NCI-H2196 treated with DMSO at 0.1 percent for 48 hours (cell line): ENCODE measurements around the gene HIPK1.

Source experiments
- DNase-seq: peaks from one replicate; lab custom pipeline; 2025; ENCODE audit not compliant: unreplicated experiment; lab: John Stamatoyannopoulos, UW

Gene HIPK1

GRCh38 chr1:113928941-113929749 lies at the start of gene HIPK1:
HIPK1 (plus strand) TSS chr1:113929324.
- DNase-seq, result peak; percentile 80

GRCh38 chr1:113879739-113880038 lies 49.4 kb upstream of the HIPK1 start:
- DNase-seq, result no peak

GRCh38 chr1:113881661-113882060 lies 47.5 kb upstream of the HIPK1 start:
- no peak for DNase-seq

DNA sequence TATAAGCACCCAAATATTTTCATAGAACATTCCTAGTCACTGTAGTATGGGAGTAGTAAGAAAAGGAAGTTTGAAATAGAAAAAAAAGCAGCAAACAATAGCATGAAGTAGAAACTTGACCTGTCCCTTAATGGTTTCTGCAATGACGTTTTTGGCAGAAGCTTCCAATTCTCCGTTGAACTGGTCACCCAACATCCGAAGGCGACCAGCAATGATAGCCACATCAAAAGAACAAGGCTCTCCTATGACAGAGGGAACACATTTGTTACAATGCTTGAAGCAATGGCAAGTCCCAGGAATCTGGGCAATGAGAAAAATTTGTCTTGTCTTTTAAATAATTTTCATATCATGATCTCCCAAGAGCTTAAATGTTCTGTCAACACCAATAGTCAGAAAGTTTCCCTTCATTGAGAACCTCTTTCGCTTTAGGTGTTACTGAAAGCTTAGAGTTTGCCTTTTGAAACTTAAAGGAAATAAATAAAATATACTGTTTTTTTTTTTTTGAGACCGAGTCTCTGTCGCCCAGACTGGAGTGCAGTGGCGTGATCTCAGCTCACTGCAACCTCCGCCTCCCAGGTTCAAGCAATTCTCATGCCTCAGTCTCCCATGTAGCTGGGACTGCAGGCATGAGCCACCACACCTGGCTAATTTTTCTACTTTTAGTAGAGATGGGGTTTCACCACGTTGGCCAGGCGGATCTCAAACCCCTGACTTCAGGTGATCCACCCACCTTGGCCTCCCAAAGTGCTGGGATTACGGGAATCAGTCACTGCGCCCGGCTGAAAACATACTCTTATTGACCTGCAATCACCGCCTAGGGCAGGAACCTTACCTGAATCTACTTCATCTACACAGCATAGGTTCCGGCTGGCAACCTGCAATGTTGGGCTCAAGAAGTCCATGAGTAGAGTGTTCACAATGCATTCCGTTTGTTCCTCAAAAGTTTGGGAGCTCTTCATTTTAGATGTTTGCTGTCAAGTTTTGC lies 42.4 kb upstream of the HIPK1 start:
- no peak for DNase-seq

DNA sequence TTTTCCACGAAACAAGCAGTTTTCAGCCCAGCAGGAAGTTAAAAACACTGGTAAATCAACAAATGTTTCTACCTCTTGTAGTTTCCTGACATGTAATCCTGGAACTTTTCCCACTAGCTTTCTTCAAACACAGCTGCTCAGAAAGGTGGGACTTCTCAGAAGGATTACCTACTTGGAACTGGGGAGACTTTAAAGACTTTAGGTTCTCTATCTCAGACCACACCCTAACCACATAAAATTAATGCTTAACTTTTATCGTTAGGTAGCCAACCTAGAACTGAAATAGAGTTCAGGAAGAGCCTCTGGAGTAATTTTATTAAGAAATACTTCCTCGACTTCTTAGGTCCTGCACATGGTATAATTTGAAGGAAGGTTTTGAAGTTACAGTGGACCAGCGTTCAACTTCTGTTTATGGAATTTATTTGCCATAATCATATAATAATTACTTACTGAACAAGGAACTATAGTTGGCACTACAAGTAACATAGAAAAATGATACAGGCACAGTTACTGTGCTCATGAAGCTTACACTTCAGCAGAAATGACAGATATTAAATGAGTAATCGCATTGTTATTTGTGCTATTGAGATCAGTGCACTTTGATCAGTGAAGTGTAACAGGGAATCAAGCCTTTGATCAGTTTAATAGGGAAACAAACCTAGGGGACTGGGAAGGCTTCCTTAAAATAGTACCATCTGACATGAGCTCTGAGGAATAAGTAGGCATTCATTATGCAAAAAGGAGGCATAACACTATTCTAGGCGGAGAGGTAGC lies 41.5 kb upstream of the HIPK1 start, which contains the start of gene BCL2L15:
BCL2L15 (minus strand) TSS at position 180 of the 774 bp plus-strand sequence. CDS start 206 bp downstream, outside the sequence.
- DNase-seq, result no peak

GRCh38 chr1:113890816-113891215 lies 38.3 kb upstream of the HIPK1 start:
- no peak for DNase-seq

- no peak for DNase-seq
Measured at GRCh38 chr1:113891631-113892220, 37.4 kb upstream of the HIPK1 start.

DNA sequence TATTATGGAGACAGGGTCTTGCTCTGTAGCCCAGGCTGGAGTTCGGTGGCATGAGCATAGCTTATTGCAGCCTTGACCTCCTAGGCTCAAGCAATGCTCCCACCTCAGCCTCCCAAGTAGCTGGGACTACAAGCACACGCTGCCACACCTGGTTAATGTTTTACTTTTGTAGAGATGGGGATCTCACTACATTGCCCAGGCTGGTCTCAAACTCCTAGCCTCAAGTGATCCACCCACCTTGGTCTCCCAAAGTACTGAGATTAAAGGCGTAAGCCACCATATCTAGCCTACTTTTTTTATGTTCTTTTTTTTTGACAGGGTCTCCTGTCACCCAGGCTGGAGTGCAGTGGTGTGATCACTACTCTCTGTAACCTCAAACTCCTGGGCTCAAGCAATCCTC lies 35.9 kb upstream of the HIPK1 start:
- no peak for DNase-seq

DNA sequence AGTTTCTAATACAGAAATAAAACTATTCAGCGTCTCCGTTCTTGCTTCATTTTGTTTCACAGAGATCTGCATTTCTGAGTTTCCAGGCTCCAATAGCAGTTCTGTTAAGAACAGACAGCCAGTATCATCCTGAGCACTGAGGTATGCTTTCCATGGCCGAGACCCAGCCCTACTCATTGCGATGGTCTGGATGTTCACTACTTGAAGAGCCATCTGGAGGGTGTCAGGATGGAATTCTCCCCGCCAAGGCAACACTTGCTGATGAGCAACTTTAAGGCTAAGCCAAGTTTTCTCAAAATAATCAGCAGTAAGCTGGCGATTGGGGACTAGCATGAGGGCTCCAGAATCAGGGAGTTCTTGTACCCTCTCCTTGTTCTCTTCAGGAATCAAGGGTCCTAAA lies 34.0 kb upstream of the HIPK1 start:
- DNase-seq, result no peak

GRCh38 chr1:113895961-113896360 lies 33.2 kb upstream of the HIPK1 start:
- DNase-seq, result no peak

DNA sequence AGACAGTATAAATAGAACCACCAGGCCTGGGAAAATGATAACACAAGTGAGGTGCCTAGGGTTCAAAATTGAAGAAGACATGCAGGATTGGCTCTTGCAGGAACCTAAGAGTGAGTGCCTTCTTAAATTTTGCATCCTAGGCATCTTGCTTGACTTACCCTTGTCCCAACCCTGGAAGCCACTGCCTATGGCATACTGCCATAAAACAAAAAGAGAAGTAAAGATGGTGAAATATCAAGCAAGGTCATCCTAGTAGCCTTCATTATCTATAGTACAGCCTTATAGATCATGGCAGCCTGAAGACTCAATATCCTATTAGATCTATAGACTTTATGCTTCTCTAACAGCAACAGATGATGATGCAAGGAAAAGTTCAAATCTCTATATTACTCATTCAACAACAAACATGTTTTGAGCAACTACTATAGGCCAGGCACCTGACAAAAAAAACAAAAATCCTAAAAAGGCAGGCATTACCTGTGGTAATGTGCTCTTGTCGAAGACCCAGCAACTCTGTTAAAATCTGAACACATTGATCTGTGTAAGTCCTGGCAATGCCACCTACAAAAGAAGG lies 30.8 kb upstream of the HIPK1 start:
- DNase-seq, result no peak

DNA sequence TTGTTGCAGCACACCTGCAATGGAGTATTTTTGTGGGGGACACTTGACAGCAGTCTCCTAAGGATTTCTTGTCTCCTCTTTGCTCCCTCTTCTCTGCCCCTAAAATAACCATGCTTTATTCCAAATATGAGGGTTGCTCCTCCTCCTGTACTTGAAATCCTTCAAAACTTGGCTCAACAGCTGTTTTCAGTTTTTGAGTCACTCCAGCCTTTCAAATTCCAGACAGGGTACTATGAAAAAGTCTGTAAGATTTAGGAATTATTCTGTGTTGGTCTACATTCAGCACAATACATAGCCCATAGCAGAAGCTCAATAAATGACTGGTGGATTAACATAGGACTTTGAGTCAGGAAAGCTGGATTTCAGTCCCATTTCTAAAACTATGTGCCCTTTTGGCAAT lies 30.0 kb upstream of the HIPK1 start:
- DNase-seq, result no peak

GRCh38 chr1:113901191-113901590 lies 27.9 kb upstream of the HIPK1 start:
- DNase-seq, result no peak

DNA sequence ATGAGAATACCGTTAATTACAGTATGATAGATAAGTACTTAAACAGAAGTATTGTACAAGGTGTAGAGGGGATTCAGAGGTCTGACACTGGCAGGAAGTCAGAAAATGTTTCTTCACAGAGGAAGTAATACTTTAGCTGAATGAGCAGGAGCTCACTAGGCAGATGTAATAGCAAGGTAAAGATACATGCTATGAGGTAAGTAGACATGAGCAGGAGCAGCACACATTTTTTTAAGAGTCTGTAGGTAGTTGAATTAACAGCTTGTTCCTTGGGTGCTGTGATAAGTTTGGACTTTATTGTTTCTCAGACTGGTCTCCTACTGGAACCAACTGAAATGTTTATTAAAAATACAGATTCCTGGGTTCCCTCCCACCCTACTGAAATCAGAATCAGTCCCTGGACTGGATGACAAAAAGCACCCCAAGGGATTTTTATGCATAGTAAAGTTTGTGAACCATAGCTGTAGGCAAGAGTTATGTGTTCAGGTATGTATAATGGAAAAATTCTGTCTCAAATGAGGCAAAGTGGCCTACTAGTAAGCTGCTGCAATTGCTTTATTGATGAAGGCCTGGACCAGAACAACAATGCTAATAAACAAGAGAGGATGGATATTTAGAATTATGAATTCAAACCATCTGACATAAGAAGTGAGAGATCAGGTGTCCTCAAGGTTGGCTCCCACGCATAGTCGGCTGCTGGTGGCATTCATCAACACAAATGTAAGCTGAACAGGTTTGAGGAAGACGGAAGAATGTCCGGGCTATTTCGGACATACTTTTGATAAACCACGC lies 25.4 kb upstream of the HIPK1 start:
- no peak for DNase-seq

GRCh38 chr1:113904293-113904673 lies 24.8 kb upstream of the HIPK1 start:
- peak; percentile 66 for DNase-seq

DNA sequence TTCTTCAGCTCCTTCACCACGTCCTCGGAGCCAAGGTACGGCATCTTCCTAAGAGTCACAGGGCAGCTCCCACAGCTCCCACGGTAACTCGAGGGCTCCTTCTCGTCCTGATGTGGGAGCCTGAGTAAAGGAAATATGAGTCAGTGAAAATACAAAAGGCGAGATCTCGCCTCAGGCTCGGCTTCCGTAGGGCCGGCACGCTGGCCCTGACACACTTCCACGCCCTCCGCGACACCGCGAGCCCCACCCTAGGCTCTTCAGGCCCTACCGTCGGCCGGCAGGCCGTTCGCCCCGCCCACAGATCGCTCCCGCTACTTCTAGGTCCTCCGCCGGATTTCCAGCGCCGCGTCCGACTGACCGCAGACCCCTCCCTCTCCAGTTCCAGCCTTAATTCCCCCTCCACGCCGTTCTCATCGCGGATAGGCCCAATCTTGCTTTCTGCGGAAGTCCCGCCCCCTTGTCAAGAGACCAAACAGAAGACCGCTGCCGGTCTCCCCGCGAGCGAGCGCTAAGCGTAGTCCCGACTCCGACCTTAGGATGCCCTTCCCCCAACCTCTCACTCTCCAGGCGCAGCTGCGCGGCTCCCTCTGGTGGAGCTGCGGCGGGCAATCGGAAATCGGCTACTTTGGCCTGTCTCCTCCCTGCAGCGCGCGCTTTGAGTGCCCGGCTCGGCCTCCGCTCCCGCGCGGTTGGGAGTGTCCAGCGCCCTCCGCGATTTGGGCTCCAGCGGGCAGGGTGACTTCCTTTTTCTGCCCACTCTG lies 24.3 kb upstream of the HIPK1 start, which contains the start of the genes AP4B1 and DCLRE1B:
AP4B1 (minus strand) TSS at position 126 of the 761 bp plus-strand sequence; CDS start at position 44, 82 bp downstream.
DCLRE1B (plus strand) TSS at position 653 of the 761 bp plus-strand sequence. CDS start 261 bp downstream, outside the sequence.
- DNase-seq, result peak; percentile 99

GRCh38 chr1:113905435-113905861 lies 23.7 kb upstream of the HIPK1 start:
- DNase-seq, result no peak

DNA sequence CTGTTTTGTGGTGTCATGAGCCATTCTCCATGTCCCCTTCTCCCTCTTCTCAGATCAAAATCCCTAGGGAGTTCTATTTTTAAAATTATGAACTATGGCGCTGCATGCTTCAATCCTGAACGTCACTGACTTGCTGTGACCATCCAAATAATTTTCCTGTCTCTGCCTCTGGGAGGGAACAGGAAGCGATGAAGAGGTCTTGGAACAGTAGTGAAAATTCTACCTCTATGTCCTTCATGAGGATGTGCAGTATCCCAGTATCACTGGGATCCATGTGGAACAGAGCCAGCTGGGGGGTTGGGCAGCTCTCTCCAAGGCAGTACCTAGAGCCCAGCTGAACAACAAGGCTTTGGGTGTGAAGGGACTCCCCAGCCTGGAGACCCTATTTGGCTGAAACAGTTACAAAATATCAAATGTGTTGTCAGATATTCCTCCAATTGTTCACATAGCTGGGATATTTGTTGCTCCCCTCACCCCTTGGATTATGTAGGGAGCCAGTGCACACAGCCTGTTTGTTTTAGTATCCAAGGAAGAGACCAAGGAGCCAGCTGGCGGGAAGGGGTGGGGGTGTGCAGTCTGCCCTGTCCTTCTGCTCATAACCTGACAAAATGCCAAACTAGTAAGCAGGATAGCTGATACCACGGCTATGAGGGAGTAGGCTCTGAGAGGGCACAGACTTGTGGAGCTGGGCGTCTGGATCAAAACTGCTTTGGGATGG lies 16.4 kb upstream of the HIPK1 start:
- peak; percentile 70 for DNase-seq
